Tibial artery (tissue), 4 donors: ENCODE results near the gene PSAPL1.

Source experiments
- DNase-seq, 2 donors: peaks; one replicate each; pipeline ENCODE4 v3.0.0-alpha.2; 2019
- H3K27ac ChIP-seq, 2 donors: fragments of 200-600 bp; sonication (generic) in 1 of 2; 1 replicate in 1 of 2; 2 replicates in 1 of 2; pipeline ENCODE4 v1.5.1; 2018 to 2019; ENCODE audit warnings: mild to moderate bottlenecking in 1 of 2
- H3K27me3 ChIP-seq, 2 donors: fragments of 200-600 bp; sonication (generic) in 1 of 2; one replicate each; pipeline versions ENCODE4 v1.5.1 to v1.6.0; 2016 to 2019
- H3K36me3 ChIP-seq, 3 donors: fragments of 200-600 bp; sonication (generic) in 2 of 3; one replicate each; pipeline ENCODE4 v1.5.1; 2016 to 2019; ENCODE audit warnings: mild to moderate bottlenecking in 2 of 3
- H3K4me1 ChIP-seq, 4 donors: fragments of 200-600 bp; sonication (generic) in 2 of 4; 1 replicate in 3 of 4; 2 replicates in 1 of 4; pipeline ENCODE4 v1.5.1; 2016 to 2019
- H3K4me3 ChIP-seq, 2 donors: fragments of 200-600 bp; sonication (generic) in 1 of 2; 1 replicate in 1 of 2; 2 replicates in 1 of 2; pipeline ENCODE4 v1.5.1; 2018 to 2019; ENCODE audit warnings: mild to moderate bottlenecking in 2 of 2
- H3K9me3 ChIP-seq, 3 donors: fragments of 200-600 bp; sonication (generic) in 1 of 3; one replicate each; pipeline ENCODE4 v1.5.1; 2016 to 2019
- CTCF ChIP-seq, 2 experiments: fragments of 200-600 bp in 1 of 2; fragments of 450-650 bp in 1 of 2; IDR thresholded peaks; one replicate each; pipeline ENCODE4 v1.5.1; 2017 to 2019; ENCODE audit warnings: antibody characterized with exemption in 2 of 2, mild to moderate bottlenecking in 1 of 2, moderate library complexity in 1 of 2
- intact Hi-C: fragments of 100-400 bp; cut with DNase I; formaldehyde crosslinking; loops from one replicate; pipeline ENCODE4 v1.15.0; 2023; ENCODE audit warnings: low total_unique reads

The PSAPL1 gene

GRCh38 chr4:7381890-7382633, 52.7 kb downstream of the PSAPL1 start:
- Histone ChIP-seq H3K36me3 (no peaks in the 10 kb centered on the region), H3K9me3 (no peaks in the 10 kb centered on the region), H3K4me3 (no peak overlapping the region), H3K4me1 (no peaks in the 10 kb centered on the region), H3K27me3 (peaks cover 0 to 4% of the 10 kb centered on the region in 2 donors), H3K27ac (no peak overlapping the region)
- DNase-seq: peak; percentile 12 to 39
- no peak for TF ChIP-seq CTCF (IDR thresholded peaks at IDR 0.05)
- intact Hi-C loops: no loop called here

GRCh38 chr4:7381221-7381889, 53.4 kb downstream of the PSAPL1 start:
- H3K27me3 ChIP-seq: peaks cover 0 to 4% of the 10 kb centered on the region in 2 donors
- peak; percentile 15 to 63 for DNase-seq
- H3K9me3 ChIP-seq: no peaks in the 10 kb centered on the region

More at GRCh38 chr4:7381221-7381889, 53.4 kb downstream of the PSAPL1 start:
- H3K4me3 ChIP-seq: no peak overlapping the region
- intact Hi-C loops: no loop called here
- H3K36me3 ChIP-seq: no peaks in the 10 kb centered on the region
- TF ChIP-seq CTCF (IDR thresholded peaks at IDR 0.05): no peak
- no peak overlapping the region for H3K27ac ChIP-seq
- no peaks in the 10 kb centered on the region for H3K4me1 ChIP-seq
